ENCODE data around the gene SSTR5. TPM values are rescaled to one million over a fixed set of nuclear protein-coding genes. Genes with fewer than 3 reads are reported as not detected.

The SSTR5 gene
- polyA plus RNA-seq, 1 experiment, result not detected

- ChIA-PET CTCF (no interaction called here), POLR2A (no interaction called here)
- DNase-seq (ENCODE audit: low read depth), result no peak
- Histone ChIP-seq H3K27me3 (ENCODE audit: control insufficient read depth, insufficient read depth, low read length) (peaks cover 9% of the 10 kb centered on the region), H3K4me3 (ENCODE audit: low read depth, low read length) (no peak overlapping the region), H3K36me3 (ENCODE audit: control insufficient read depth, insufficient read depth, low read length) (no peaks in the 10 kb centered on the region)
- no peak for TF ChIP-seq CTCF (IDR thresholded peaks at IDR 0.05; ENCODE audit: insufficient read depth, low read depth, low read length)
These were observed 6.9 kb upstream of the SSTR5 start for GRCh38 chr16:1065469-1066128.

- peaks cover 9% of the 10 kb centered on the region for H3K27me3 ChIP-seq (ENCODE audit: control insufficient read depth, insufficient read depth, low read length)
- POLR2A ChIA-PET, result no interaction called here
- H3K36me3 ChIP-seq (ENCODE audit: control insufficient read depth, insufficient read depth, low read length), result no peaks in the 10 kb centered on the region
- H3K4me3 ChIP-seq (ENCODE audit: low read depth, low read length), result no peak overlapping the region
- no peak for TF ChIP-seq CTCF (IDR thresholded peaks at IDR 0.05; ENCODE audit: insufficient read depth, low read depth, low read length)
- no peak for DNase-seq (ENCODE audit: low read depth)
- CTCF ChIA-PET, result no interaction called here
These were observed 5.9 kb upstream of the SSTR5 start for GRCh38 chr16:1066584-1067172.

- Histone ChIP-seq H3K36me3 (ENCODE audit: control insufficient read depth, insufficient read depth, low read length) (no peaks in the 10 kb centered on the region), H3K27me3 (ENCODE audit: control insufficient read depth, insufficient read depth, low read length) (peaks cover 10% of the 10 kb centered on the region), H3K4me3 (ENCODE audit: low read depth, low read length) (no peak overlapping the region)
- DNase-seq (ENCODE audit: low read depth), result no peak
- TF ChIP-seq CTCF (IDR thresholded peaks at IDR 0.05; ENCODE audit: insufficient read depth, low read depth, low read length), result no peak
- ChIA-PET CTCF (no interaction called here), POLR2A (no interaction called here)
These were observed 4.9 kb upstream of the SSTR5 start for GRCh38 chr16:1067629-1068028.

GRCh38 chr16:1068451-1068850 lies 4.1 kb upstream of the SSTR5 start:
- peaks cover 10% of the 10 kb centered on the region for H3K27me3 ChIP-seq (ENCODE audit: control insufficient read depth, insufficient read depth, low read length)
- no peaks in the 10 kb centered on the region for H3K36me3 ChIP-seq (ENCODE audit: control insufficient read depth, insufficient read depth, low read length)
- DNase-seq (ENCODE audit: low read depth), result no peak
- ChIA-PET POLR2A (no interaction called here), CTCF (interaction anchor here (0.8 to 4.6 kb wide), 2 partner anchors 12 to 126 kb away, joined by 4 to 32 read pairs; no protein-coding TSS in a partner anchor)
- no peak overlapping the region for H3K4me3 ChIP-seq (ENCODE audit: low read depth, low read length)
- TF ChIP-seq CTCF (IDR thresholded peaks at IDR 0.05; ENCODE audit: insufficient read depth, low read depth, low read length), result no peak

GRCh38 chr16:1069154-1069553 lies 3.4 kb upstream of the SSTR5 start:
- ChIA-PET POLR2A (no interaction called here), CTCF (interaction anchor here (0.8 to 4.6 kb wide), 2 partner anchors 13 to 125 kb away, joined by 4 to 32 read pairs; no protein-coding TSS in a partner anchor)
- H3K27me3 ChIP-seq (ENCODE audit: control insufficient read depth, insufficient read depth, low read length), result peaks cover 10% of the 10 kb centered on the region

More at GRCh38 chr16:1069154-1069553, 3.4 kb upstream of the SSTR5 start:
- no peaks in the 10 kb centered on the region for H3K36me3 ChIP-seq (ENCODE audit: control insufficient read depth, insufficient read depth, low read length)
- DNase-seq (ENCODE audit: low read depth), result no peak
- H3K4me3 ChIP-seq (ENCODE audit: low read depth, low read length), result no peak overlapping the region
- TF ChIP-seq CTCF (IDR thresholded peaks at IDR 0.05; ENCODE audit: insufficient read depth, low read depth, low read length), result no peak

All from BJ (cell line).